ENCODE measurements around the gene OSBPL3.

Gene OSBPL3

GRCh38 chr7:24860611-24861010 is 119.4 kb downstream of the OSBPL3 start:
- H3K36me3 Mint-ChIP-seq, result peaks cover 70% of the 10 kb centered on the region
- H3K9me3 Mint-ChIP-seq, result no peaks in the 10 kb centered on the region
- H3K4me1 Mint-ChIP-seq, result peaks cover 5% of the 10 kb centered on the region
- H3K27me3 Mint-ChIP-seq, result no peaks in the 10 kb centered on the region
- CTCF ChIA-PET, result interaction anchor here (1.5 kb wide), 1 partner anchor 11 kb away, joined by 3 read pairs; no protein-coding TSS in a partner anchor
- H3K4me3 Mint-ChIP-seq, result no peak overlapping the region
- H3K27ac Mint-ChIP-seq, result no peak overlapping the region
- DNase-seq, result no peak

DNA sequence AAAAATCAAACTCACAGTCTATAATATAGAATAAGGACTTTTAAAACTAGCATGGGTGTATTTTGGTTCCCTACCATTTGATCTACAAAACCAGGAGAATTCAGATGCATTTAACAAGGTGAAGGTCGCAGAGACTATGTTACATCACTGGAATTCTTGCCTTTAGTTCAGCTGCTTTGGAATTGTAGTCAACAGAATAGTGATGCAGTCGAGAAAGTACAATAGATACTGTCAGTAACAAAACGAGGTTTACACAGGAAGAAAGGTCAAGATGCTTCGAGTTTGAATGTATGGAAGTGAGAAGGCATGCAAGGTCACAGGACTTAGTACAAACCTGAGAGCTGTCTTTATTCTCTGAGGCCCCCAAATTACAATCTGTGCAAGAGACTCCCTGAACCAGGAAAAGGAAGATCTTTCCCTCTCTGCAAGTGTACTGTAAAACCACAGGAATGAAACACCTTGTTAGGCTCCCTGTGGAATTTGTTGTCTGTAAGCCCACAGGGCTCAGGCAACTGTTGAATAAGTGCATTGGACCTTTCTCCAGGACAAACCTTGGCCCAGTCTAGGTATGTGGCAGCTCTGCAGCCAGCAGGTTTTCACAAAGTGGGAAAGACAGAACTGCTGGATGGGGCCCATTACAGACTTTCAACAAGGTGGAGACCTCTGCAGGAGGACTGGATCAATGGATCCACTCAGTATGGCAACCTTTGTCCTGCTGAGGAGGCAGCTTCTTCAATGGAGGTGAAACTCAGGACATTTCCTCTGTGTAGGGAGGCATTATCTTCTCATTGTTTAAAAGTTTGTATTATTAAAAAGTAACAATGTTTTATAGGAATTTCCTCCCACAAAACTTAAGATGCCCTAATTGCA is 121.6 kb downstream of the OSBPL3 start:
- Mint-ChIP-seq H3K4me3 (no peak overlapping the region), H3K4me1 (peaks cover 4% of the 10 kb centered on the region), H3K9me3 (no peaks in the 10 kb centered on the region), H3K36me3 (peaks cover 66% of the 10 kb centered on the region), H3K27ac (no peak overlapping the region), H3K27me3 (no peaks in the 10 kb centered on the region)
- CTCF ChIA-PET, result no interaction called here
- DNase-seq, result no peak

DNA sequence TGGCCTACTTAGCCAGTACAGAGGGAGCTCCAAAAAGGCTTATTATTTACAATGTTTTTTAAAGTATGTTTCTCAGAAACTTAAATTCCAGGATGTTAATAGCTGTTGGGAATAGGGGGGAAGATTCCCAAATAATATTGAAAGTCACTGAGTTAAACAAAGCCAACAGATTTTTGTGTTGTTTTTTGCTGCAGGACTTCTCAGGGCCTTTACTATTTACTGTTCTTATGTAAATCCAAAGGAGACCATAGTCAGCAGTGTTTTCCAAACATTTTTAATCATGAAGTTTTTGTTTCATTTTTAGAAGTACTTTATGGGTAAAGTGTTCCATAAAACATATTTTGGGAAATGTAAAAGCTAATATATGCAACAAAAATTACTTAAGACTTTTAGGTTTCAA is 122.4 kb downstream of the OSBPL3 start:
- Mint-ChIP-seq H3K27ac (no peak overlapping the region), H3K36me3 (peaks cover 60% of the 10 kb centered on the region), H3K27me3 (no peaks in the 10 kb centered on the region), H3K4me1 (peaks cover 4% of the 10 kb centered on the region), H3K4me3 (no peak overlapping the region), H3K9me3 (no peaks in the 10 kb centered on the region)
- CTCF ChIA-PET, result no interaction called here
- no peak for DNase-seq

DNA sequence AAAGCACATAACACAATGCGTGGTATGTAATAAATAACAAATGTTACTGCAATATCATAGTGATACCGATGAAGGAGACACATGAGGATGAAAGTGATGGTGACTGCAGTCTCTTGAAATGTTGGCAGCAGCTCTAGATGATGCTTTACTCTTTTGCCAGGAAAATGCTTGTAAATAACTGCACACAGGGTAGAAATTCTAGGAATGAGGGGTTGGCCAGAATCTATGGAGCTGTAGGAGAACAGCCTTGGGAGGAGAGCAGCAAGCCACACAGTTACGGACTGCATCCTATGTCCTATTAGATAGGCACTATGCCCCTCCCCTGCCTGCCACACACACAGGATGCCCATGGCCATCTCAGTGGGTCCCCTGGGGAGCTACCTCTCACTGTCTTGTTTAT is 125.1 kb downstream of the OSBPL3 start:
- no peak for DNase-seq
- CTCF ChIA-PET, result interaction anchor here (2.9 kb wide), 1 partner anchor 42 kb away, joined by 7 read pairs; no protein-coding TSS in a partner anchor
- Mint-ChIP-seq H3K27ac (no peak overlapping the region), H3K36me3 (peaks cover 63% of the 10 kb centered on the region), H3K27me3 (no peaks in the 10 kb centered on the region), H3K9me3 (no peaks in the 10 kb centered on the region), H3K4me1 (peaks cover 9% of the 10 kb centered on the region), H3K4me3 (no peak overlapping the region)

DNA sequence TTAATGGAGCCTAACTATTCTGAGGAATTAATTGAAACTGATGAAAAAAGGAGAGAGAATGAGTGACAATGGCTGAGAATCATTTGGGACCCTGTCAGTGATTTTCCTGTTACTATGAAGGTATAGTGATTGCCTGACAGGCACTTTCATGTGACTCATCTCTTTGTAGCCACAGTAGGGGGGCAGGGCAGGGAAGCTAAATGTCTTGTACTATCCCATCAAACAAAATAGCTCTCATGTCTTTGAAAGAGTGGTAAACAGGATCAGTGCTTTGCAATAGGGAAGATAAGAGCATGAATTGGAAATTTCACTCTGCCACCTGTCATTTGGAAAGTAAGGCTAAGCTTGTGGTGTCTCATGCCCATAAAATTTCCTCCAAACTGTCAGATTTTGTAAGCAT is 128.2 kb downstream of the OSBPL3 start:
- no peak overlapping the region for H3K4me3 Mint-ChIP-seq

GRCh38 chr7:24848878-24849277 is 131.1 kb downstream of the OSBPL3 start:
- H3K27ac Mint-ChIP-seq, result peak overlapping the region; percentile 55
- CTCF ChIA-PET, result no interaction called here
- H3K36me3 Mint-ChIP-seq, result peaks cover 49% of the 10 kb centered on the region
- H3K27me3 Mint-ChIP-seq, result no peaks in the 10 kb centered on the region
- H3K4me1 Mint-ChIP-seq, result peaks cover 6% of the 10 kb centered on the region
- DNase-seq, result no peak
- H3K4me3 Mint-ChIP-seq, result no peak overlapping the region
- H3K9me3 Mint-ChIP-seq, result no peaks in the 10 kb centered on the region

More for the DNA sequence above, 128.2 kb downstream of the OSBPL3 start:
- no peaks in the 10 kb centered on the region for H3K27me3 Mint-ChIP-seq
- H3K27ac Mint-ChIP-seq, result peak overlapping the region; percentile 8
- peaks cover 9% of the 10 kb centered on the region for H3K4me1 Mint-ChIP-seq
- peaks cover 63% of the 10 kb centered on the region for H3K36me3 Mint-ChIP-seq
- no peaks in the 10 kb centered on the region for H3K9me3 Mint-ChIP-seq
- CTCF ChIA-PET, result interaction anchor here (1.2 to 1.6 kb wide), 2 partner anchors 39 to 127 kb away, joined by 3 to 6 read pairs; no protein-coding TSS in a partner anchor
- peak; percentile 30 for DNase-seq

GRCh38 chr7:24847754-24848153 is 132.2 kb downstream of the OSBPL3 start:
- Mint-ChIP-seq H3K4me1 (peaks cover 6% of the 10 kb centered on the region), H3K27me3 (no peaks in the 10 kb centered on the region), H3K36me3 (peaks cover 53% of the 10 kb centered on the region), H3K4me3 (no peak overlapping the region), H3K27ac (no peak overlapping the region), H3K9me3 (no peaks in the 10 kb centered on the region)
- CTCF ChIA-PET, result interaction anchor here (1.2 kb wide), 1 partner anchor 35 kb away, joined by 3 read pairs; no protein-coding TSS in a partner anchor
- no peak for DNase-seq

- peak overlapping the region; percentile 34 for H3K27ac Mint-ChIP-seq
- H3K9me3 Mint-ChIP-seq, result no peaks in the 10 kb centered on the region
- H3K36me3 Mint-ChIP-seq, result peaks cover 45% of the 10 kb centered on the region
- H3K27me3 Mint-ChIP-seq, result no peaks in the 10 kb centered on the region
- no peak for DNase-seq
- H3K4me1 Mint-ChIP-seq, result peaks cover 3% of the 10 kb centered on the region
- no peak overlapping the region for H3K4me3 Mint-ChIP-seq
- CTCF ChIA-PET, result no interaction called here
Measured at GRCh38 chr7:24843821-24844434, 136.1 kb downstream of the OSBPL3 start.

DNA sequence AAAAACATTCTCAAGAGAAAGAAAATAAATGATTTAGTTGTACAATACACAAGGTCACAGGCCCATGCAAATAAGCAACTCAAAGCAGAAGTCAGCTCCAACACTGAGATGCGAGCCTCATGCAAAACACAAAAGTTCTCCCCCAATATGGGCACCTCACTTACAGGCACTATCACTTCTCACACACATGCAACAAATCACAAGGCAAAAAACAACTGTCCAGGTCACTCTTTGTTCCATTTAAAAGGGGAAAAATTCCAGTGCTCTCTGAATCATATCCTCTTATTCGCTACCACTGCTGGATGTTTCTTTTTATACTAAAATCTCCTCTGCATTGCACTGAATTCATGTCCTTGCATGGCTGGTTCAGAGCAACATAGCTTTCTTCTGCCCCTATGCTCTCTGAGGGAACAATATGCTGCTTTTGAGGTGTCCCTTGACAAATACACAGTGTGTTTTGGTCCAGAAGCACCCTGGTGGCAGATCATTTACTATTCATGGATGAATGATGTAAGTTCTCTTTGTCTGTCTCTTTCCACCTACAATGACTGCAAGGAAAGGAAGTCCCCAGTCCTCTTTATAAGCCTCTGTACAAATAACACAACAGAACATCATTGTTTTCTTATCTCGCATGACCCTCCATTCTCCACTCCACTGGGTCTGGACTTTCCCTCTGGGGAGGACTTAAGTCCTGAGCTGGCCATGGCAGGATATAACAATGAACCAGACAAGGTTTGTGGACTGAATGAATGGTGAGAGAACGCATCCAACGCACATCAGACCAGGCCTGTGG is 137.3 kb downstream of the OSBPL3 start:
- Mint-ChIP-seq H3K27ac (peak overlapping the region; percentile 2), H3K4me1 (peaks cover 8% of the 10 kb centered on the region), H3K27me3 (no peaks in the 10 kb centered on the region), H3K36me3 (peaks cover 47% of the 10 kb centered on the region), H3K4me3 (no peak overlapping the region), H3K9me3 (no peaks in the 10 kb centered on the region)
- no peak for DNase-seq
- CTCF ChIA-PET, result interaction anchor here (0.8 to 1.3 kb wide), 2 partner anchors 21 to 251 kb away, joined by 3 to 5 read pairs; no protein-coding TSS in a partner anchor

GRCh38 chr7:24842029-24842428 is 137.9 kb downstream of the OSBPL3 start:
- Mint-ChIP-seq H3K27ac (no peak overlapping the region), H3K4me3 (no peak overlapping the region), H3K27me3 (no peaks in the 10 kb centered on the region), H3K36me3 (peaks cover 53% of the 10 kb centered on the region), H3K9me3 (no peaks in the 10 kb centered on the region), H3K4me1 (peaks cover 14% of the 10 kb centered on the region)
- CTCF ChIA-PET, result interaction anchor here (0.8 to 1.3 kb wide), 2 partner anchors 21 to 251 kb away, joined by 3 to 5 read pairs; no protein-coding TSS in a partner anchor
- DNase-seq, result no peak

- no peak overlapping the region for H3K4me3 Mint-ChIP-seq
- H3K27ac Mint-ChIP-seq, result peak overlapping the region; percentile 37
- H3K36me3 Mint-ChIP-seq, result peaks cover 49% of the 10 kb centered on the region
- H3K27me3 Mint-ChIP-seq, result no peaks in the 10 kb centered on the region
- CTCF ChIA-PET, result no interaction called here
- DNase-seq, result no peak
- H3K4me1 Mint-ChIP-seq, result peaks cover 28% of the 10 kb centered on the region
- H3K9me3 Mint-ChIP-seq, result no peaks in the 10 kb centered on the region
Measured at GRCh38 chr7:24840563-24840962, 139.4 kb downstream of the OSBPL3 start.

GRCh38 chr7:24836084-24836483 is 143.9 kb downstream of the OSBPL3 start:
- DNase-seq, result no peak
- Mint-ChIP-seq H3K27ac (peak overlapping the region; percentile 13), H3K4me1 (peaks cover 55% of the 10 kb centered on the region), H3K27me3 (no peaks in the 10 kb centered on the region), H3K36me3 (peaks cover 57% of the 10 kb centered on the region), H3K4me3 (no peak overlapping the region), H3K9me3 (no peaks in the 10 kb centered on the region)
- CTCF ChIA-PET, result interaction anchor here (1.0 to 1.5 kb wide), 3 partner anchors 14 to 75 kb away, joined by 3 to 4 read pairs (median 3); no protein-coding TSS in a partner anchor

DNA sequence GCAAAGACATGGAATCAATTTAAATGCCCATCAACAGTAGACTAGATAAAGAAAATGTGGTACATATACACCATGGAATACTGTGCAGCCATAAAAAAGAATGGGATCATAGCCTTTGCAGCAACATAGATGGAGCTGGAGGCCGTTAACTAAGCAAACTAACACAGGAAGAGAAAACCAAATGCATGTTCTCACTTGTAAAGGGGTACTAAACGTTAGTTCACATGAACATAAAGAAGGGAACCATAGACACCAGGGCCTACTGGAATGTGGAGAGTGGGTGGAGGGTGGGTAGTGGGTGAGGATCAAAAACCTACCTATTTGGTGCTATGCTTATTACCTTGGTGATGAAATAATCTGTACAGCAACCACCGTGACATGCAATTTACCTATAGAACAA is 144.3 kb downstream of the OSBPL3 start:
- peak overlapping the region; percentile 63 for H3K27ac Mint-ChIP-seq
- no peak for DNase-seq
- H3K36me3 Mint-ChIP-seq, result peaks cover 59% of the 10 kb centered on the region
- H3K27me3 Mint-ChIP-seq, result no peaks in the 10 kb centered on the region
- peaks cover 58% of the 10 kb centered on the region for H3K4me1 Mint-ChIP-seq
- no peak overlapping the region for H3K4me3 Mint-ChIP-seq
- CTCF ChIA-PET, result interaction anchor here (1.0 to 1.5 kb wide), 2 partner anchors 14 to 76 kb away, joined by 3 read pairs; no protein-coding TSS in a partner anchor
- no peaks in the 10 kb centered on the region for H3K9me3 Mint-ChIP-seq

Data from activated naive CD4-positive, alpha-beta T cell treated with anti-CD3 and anti-CD28 coated beads, Interleukin-2, amount 10 ng/mL, durations not matched to agents 7 days and 5 days (primary cell).